Cardiac fibroblast (primary cell): ENCODE data around the gene CRACR2B.
A peak's percentile ranks its signal among the peaks of the same experiment; 100 is the strongest.

Experiments used
- DNase-seq, 2 donors: peaks; one replicate each; pipeline versions ENCODE4 v3.0.0 to v3.0.0-alpha.2; 2010; ENCODE audit warnings: low read depth in 2 of 2
- H3K4me3 ChIP-seq, 2 donors: replicated peaks in 1 of 2; 1 replicate in 1 of 2; 2 replicates in 1 of 2; pipeline ENCODE4 v1.5.1; 2011; ENCODE audit warnings: low read depth in 2 of 2, low read length in 2 of 2, mild to moderate bottlenecking in 2 of 2, moderate library complexity in 1 of 2
- CTCF ChIP-seq: IDR thresholded peaks from one replicate; pipeline ENCODE4 v1.5.1; 2011; ENCODE audit warnings: low read depth, mild to moderate bottlenecking, low read length, inconsistent platforms

The CRACR2B gene

GRCh38 chr11:787084-787675, 40.5 kb upstream of the CRACR2B start:
- no peak for DNase-seq
- no peak overlapping the region for H3K4me3 ChIP-seq
- TF ChIP-seq CTCF: no peak

DNA sequence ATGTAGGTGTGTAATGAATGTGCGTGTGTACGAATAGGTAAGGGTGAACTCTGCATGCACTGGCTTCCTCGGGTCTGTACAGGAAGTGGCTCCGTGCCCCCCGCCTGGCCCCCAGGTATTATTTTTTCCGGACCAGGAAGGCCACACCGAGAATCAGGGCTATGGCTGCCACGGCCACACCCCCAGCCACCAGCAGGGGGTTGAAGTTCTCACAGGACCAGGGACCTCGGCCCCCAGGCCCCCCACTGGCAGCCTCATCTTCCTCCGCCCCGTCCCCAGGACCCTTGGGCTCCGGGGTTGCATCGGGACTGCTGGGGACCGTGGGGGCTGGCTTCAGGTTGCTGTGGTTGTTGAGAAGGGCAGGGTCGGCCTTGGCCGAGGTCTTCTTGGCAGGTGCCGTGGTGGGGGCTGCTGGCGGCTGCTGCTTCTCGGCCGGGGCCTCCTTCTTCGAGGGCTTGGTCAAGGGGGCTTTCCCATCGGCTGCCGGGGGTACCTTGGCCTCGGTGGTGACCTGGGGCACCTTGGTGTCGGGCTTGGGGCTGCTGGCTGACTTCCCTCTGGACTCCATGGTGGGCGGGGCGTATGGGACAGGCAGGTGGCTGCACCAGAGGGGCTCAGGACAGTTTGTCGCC, 39.6 kb upstream of the CRACR2B start:
- no peak for TF ChIP-seq CTCF
- DNase-seq: no peak
- H3K4me3 ChIP-seq: no peak overlapping the region

DNA sequence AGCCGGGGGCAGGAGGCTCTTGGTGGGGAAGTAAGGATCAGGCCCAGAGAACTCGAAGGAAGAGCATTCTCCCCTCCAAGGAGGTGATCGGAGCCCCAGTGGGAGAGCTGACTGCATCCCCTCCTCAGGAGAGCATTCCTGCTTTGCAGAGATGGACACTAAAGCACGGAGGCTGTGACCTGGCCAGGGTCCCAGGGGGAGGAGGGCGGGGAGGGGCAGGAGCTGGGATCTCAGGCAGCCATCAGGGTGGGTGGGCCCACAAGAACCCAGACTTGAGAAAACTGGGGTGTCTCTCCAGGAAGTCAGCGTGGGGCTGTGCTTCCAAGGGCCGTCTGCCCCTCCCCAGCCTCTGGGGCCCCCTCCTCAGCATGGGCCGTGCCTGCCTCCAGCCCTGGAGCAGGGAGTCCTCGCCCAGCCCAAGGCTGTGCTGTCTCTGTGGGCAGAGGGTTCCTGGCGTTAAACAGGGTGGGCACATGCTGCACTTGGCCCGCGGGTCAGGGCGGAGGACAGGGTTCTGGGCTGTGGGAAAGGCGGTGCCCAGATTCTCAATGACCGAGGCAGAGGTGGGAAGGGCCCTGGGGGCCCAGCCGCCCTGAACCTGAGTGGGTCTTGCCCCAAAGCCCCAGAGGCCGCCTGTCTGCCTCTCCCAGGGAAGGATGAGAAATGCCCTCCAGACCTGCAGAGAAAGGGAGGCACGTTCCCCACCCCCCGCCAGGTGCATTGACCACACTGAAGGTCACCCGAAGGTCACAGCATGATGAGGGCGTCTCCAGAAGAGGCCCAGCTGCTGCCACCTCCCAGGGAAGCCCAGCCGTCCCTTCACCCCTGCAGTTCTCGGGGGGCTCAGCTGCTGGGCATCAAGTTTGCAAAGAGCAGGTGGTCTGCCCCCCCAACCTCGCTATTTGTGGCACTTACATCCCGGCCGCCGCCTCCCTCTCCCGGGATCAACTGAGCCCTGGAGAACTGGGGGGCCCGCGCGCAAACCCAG, 38.5 kb upstream of the CRACR2B start:
- peak overlapping the region; percentile 10 to 11 for H3K4me3 ChIP-seq
- TF ChIP-seq CTCF: no peak
- no peak for DNase-seq

DNA sequence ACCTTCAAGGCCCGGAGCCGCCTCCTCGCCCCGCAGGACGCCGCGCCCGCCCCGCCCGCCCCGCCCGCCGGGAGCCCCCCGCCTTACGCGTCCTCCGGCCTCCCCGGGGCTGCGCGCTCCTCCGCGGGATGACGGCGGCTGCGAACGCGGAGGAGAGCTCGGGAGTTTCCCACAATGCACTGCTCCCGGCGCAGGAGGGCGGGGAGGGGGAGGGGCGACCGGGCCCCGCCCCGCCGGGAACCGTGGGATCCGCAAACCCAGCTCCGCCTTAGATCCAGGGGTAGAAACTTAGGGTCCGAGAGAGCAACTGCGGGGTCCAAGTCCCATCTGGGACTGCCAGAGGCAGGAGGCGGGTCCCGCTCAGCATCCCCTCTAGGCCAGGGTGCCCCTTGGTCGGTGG, 37.8 kb upstream of the CRACR2B start, which contains the start of gene CEND1:
Gene CEND1, minus strand, starts transcription at position 148 of the 400 bp plus-strand sequence. CDS start 1,514 bp downstream, outside the sequence.
- peak; percentile 47 to 59 for DNase-seq
- peak within 1 kb of the TSS; percentile 10 to 11 for H3K4me3 ChIP-seq
- TF ChIP-seq CTCF: no peak

DNA sequence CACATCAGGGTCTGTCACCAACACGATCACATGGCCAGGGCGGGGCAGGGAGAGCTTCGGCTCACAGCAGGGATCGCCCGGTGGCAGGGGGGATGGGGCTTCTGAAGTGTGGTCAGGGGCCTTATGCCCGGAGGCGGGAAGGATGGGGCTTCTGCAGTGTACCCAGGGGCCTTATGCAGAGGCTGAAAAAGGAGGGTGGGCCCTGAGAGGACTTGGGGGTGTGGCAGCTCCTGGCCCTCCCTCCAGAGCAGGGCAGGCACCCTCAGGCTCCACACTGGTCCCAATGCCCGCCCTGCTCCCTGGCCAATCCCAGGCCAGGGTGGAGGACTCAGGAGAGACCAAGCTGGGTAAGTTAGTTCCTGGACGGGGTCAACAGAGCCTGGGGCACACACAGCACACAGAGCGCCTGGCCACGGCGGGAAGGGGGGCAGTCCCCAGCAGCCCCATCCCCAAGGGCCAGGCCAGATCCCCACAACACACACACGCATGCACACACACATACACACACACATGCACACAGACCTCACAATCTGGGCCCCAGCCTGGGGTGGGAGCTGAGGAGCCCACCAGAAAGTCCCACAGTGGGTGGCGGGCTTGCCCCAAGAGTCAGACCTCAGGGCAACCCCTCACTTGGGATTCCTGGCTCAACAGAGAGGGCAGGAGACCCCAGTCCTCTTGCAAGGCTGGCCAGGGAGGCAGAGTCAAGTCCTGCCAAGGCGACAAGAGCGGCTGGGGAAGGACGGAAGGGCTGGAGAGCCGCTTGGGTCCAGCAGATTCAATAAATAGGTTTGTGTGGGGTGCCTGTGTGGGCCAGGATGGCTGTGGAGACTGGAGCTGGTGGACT, 36.8 kb upstream of the CRACR2B start:
- H3K4me3 ChIP-seq: no peak overlapping the region
- TF ChIP-seq CTCF: no peak
- DNase-seq: peak in 1 of 2 donors; percentile 52
